Measurements from ENCODE around the gene STMN3.
A peak's percentile ranks its signal among the peaks of the same experiment; 100 is the strongest.

The STMN3 gene

DNA sequence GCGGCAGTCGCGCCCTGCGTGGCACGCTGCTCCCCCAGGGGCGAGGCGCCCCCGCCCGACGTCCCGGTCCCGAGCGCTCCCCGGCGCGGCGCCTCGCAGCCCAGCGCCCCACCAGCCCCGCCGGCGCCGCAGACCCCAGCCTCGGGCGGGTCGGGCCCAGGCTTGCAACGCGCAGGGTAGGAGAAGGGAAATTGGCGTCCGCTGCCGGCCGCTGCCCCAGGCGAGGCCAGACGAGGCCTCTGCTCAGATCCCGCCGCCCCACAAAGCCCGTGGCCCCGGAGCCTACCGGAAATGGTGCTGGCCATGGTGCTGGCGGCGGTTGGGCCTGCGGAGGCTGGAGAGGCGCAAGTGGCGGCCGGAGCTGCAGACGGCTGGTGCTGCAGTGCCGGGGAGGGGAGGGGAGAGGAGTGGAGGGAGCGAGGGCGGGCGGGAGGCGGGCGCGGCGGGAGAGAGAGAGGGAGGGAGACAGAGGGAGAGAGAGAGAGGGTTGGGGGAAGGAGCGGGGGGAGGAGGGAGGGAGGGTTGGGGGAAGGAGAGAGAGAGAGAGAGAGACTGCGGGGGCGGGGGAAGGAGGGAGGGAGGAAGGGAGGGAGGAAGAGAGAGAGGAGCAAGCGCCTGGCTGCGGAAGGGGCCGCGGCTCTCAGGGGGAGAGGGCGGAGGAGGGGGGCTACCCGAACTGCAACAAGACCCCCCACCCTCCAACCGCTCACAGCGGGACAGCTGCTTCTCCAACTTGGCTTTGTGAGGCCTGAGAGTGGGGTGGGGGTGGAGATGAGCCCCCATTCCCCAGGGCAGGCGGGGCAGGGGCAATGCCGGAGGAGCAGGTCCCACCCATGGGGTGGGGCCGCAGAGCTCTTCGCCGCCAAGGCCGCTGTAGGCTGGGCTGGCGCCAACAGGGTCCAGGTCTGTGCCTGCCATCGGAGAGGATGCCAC lies at the start of gene STMN3:
TSS of gene STMN3 (minus strand) at position 384 of the 933 bp plus-strand sequence. CDS start at position 305, 79 bp downstream.
- DNase-seq: peak; percentile 76

DNA sequence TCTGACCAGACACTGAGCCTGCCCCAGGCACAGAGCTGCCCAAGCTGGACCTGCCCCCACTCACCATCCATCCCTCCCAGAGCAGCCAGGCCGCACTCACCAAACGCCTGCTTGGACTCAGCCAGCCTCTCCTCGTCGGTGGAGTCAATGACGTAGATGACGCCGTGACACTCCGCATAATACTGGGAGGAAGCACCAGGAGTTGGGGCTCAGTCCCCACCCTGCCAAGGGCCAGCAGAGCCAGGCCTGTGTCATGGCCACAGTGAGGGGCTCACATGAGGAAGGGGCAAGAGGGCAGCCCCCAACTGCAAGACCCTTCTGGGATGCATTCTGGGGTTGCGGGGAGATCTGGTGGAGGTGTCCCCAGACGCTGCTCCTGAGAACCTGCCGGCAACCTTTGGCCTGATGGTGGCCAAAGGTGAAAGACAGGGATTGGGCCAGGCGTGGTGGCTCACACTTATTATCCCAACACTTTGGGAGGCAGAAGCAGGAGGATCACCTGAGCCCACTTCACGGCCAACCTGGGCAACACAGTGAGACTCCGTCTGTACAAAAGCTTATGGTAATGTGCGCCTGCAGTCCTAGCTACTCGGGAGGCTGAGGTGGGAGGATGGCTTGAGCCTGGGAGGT lies 48.9 kb upstream of the STMN3 start:
- DNase-seq: no peak

DNA sequence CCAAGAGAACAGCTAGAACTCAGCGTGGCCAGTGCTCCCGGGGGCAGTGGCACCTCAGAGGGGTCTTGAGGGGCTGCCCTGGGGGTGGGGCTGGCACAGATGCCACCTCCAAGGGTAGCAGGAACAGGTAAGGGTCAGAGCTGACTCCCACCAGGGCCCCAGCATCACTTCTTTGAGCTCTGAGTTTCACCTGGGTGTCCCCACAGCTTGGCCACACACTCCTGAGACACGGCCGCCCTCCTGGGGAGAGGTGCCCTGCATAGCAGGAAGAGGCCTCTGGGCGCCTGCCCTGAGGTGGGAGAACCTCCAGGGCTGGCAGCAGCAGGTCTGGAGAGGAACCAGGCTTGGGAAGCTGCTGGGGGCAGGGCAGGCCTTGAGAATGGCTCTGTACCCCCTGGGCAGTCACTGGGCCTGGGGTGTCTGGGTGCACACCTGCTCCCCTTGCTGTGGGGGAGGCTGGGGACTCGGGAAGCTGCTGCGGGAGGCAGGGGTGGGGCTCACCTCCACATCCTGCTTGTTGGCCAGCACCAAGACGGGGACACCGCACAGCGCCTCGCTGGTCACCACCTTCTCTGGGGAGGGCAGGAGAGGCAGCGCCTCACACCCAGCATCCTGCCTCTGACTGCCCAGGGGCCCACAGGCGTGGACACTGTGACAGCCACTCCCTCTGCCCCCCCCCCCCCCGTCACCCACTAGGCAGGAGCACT lies 48.3 kb upstream of the STMN3 start:
- DNase-seq: no peak

DNA sequence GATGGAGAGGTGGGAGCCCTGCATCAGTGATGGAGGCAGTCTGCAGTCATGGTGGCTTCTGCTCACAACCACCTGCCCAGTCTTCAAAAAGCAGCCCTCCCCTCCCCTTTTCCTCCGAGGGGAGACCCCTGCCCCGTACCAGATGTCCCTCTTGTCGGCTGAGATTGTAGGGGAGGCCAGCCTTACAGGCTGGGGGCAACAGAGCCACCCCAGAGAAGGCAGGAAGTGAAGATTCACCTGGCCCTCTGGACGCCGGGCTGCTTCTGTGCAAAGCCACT lies 47.8 kb upstream of the STMN3 start:
- no peak for DNase-seq

DNA sequence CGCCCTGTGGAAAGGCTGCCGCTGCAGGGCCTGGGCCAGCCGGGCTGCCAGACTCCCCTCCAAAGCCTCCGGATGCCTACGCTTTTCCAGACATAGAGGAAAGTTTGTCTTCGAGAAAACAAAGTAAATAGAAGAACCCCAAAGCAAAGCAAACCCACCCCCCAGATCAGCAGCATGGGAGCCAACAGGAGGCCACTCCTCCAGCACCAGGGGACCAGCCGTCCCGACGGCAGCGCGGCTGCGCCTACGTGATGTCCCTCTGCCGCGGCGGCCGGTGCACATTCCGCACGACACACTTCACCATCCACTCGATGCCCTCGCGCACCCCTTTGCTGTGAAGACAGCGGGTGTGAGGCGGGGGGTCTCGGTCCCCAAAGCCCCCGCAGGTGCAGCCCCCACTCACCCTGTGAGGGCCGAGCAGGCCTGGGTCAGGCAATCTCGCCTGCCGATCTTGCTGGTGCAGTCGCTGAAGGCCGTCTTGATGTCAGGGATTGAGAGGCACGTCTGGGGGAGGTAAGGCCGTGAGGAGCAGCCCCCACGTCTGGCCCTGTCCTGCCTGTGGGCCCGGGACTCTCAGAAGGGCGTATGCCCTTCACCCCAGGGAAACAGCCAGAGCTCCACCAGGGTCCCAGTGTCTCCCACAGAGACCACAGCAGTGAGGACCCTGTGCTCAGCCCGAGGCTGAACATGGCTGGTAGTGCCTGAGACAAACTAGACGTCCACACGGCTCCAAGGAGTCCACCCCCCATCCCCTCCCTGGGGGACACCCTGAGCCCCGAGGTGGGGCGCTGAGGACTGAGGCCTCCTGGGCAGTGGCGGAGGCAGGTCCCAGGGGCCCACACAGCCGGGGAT lies 47.2 kb upstream of the STMN3 start:
- no peak for DNase-seq

DNA sequence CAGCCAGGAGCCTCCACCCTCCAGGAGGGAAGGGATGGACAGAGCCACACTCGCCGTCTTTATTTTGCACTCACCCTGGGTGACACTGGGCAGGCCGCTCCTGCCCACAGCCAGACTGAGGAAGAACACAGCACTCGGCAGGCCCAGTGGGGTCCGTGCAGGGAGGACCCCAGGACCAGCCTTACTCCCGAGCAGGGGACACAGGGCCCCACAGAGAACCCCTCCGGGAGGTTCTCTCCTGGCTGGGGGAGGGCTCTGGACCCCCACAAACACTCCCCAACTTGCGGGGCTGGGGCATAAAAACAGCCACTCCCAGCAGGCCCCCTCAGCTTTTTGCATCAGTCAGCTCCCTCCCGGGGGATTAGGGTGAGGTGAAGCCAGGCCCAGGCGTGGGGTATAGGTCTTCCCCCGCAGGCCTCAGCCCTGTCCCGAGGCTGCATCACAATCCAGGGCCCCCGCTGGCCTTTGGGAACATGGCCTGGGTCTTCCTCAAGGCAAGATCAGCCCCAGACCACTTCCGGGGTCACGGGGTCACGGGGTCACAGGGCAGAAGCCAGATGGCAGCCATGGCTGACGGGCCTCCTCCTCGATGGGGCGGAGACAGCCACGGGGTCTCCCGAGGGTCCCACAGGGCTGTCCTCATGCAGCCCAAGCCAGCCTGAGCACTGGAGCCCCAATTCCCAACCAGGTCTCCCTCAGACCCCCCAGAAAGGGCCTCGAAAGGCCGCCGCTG lies 46.4 kb upstream of the STMN3 start:
- no peak for DNase-seq

DNA sequence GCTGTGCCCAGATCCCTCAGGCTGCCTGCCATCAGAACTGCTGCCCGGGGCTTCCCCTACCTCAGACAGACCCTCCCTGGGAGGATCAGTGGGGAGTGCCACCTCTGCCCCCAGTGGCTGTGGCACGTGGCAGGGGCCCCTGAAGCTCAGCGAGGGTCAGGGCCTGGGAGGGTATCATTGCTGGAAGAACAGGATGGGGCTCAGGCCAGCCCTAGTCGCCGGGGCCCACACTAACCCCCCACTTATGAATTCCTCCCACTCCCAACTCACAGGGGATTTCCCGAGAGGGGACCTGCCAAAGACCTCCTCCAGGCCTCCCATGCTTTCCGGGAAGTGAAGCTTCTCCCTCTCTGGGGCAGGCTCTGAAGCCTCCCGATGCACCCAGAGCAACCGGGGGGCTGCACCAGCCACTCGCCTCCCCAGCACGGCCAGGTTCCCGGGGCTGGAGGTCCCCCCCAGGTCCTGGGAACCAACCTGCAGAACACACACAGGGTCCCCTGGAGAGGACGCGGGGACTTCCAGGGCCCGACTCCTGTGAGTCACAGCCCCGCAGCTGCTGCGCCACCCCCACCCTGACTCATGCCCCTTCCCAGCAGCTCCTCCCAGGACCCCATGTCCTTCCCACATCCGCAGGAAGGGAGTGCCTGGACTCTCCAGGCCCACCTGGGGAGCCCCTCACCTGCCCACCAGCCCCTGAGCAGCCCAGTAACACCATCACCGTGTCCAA lies 45.7 kb upstream of the STMN3 start:
- DNase-seq: no peak

DNA sequence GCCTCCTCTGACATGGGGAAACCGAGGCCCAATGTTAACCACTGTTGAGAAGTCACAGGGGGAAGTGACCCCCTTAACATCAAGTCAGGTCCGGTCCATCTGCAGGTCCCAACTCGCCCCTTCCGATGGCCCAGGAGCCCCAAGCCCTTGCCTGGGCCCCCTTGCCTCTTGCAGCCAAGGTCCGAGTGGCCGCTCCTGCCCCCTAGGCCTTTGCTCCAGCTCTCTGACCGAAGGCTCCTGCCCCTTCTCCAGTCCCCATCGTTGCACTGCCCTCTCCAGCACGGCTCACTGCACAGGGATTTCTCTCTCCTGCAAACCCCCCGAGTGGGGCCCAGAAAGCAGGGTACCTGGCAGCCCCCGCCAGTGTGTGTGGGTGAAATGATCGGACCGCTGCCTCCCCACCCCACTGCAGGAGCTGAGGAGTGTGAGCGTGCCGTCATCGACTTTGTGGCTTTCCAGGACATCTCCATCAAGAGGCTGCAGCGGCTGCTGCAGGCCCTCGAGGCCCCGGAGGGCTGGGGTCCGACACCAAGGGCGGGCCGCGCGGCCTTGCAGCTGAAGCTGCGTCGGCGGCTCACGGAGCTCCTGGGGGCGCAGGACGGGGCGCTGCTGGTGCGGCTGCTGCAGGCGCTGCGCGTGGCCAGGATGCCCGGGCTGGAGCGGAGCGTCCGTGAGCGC lies 44.8 kb upstream of the STMN3 start:
- no peak for DNase-seq

DNA sequence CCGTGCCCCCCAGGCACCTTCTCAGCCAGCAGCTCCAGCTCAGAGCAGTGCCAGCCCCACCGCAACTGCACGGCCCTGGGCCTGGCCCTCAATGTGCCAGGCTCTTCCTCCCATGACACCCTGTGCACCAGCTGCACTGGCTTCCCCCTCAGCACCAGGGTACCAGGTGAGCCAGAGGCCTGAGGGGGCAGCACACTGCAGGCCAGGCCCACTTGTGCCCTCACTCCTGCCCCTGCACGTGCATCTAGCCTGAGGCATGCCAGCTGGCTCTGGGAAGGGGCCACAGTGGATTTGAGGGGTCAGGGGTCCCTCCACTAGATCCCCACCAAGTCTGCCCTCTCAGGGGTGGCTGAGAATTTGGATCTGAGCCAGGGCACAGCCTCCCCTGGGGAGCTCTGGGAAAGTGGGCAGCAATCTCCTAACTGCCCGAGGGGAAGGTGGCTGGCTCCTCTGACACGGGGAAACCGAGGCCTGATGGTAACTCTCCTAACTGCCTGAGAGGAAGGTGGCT lies 44.2 kb upstream of the STMN3 start:
- no peak for DNase-seq

DNA sequence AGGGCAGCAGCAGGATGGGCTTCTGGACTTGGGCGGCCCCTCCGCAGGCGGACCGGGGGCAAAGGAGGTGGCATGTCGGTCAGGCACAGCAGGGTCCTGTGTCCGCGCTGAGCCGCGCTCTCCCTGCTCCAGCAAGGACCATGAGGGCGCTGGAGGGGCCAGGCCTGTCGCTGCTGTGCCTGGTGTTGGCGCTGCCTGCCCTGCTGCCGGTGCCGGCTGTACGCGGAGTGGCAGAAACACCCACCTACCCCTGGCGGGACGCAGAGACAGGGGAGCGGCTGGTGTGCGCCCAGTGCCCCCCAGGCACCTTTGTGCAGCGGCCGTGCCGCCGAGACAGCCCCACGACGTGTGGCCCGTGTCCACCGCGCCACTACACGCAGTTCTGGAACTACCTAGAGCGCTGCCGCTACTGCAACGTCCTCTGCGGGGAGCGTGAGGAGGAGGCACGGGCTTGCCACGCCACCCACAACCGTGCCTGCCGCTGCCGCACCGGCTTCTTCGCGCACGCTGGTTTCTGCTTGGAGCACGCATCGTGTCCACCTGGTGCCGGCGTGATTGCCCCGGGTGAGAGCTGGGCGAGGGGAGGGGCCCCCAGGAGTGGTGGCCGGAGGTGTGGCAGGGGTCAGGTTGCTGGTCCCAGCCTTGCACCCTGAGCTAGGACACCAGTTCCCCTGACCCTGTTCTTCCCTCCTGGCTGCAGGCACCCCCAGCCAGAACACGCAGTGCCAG lies 43.6 kb upstream of the STMN3 start, which contains the start of gene TNFRSF6B:
TSS of gene TNFRSF6B (plus strand) at position 25 of the 729 bp plus-strand sequence. CDS start at position 141, 116 bp downstream.
- no peak for DNase-seq

DNA sequence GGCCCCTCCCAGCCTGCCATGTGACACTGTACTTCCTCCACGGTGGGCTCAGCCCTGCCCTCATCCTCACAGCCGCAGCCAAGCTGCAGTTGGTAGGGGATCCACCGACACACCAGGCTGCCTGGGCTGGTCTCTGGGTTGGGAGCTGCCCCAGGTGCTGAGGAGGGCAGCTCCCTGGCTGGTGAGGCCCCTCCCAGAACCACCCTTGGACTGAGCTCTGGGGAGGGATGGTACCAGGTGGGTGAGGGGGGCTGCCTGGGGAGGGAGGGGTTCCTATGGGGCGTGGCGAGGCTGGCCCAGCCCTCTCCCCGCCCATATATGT lies 43.0 kb upstream of the STMN3 start:
- DNase-seq: peak; percentile 35

DNA sequence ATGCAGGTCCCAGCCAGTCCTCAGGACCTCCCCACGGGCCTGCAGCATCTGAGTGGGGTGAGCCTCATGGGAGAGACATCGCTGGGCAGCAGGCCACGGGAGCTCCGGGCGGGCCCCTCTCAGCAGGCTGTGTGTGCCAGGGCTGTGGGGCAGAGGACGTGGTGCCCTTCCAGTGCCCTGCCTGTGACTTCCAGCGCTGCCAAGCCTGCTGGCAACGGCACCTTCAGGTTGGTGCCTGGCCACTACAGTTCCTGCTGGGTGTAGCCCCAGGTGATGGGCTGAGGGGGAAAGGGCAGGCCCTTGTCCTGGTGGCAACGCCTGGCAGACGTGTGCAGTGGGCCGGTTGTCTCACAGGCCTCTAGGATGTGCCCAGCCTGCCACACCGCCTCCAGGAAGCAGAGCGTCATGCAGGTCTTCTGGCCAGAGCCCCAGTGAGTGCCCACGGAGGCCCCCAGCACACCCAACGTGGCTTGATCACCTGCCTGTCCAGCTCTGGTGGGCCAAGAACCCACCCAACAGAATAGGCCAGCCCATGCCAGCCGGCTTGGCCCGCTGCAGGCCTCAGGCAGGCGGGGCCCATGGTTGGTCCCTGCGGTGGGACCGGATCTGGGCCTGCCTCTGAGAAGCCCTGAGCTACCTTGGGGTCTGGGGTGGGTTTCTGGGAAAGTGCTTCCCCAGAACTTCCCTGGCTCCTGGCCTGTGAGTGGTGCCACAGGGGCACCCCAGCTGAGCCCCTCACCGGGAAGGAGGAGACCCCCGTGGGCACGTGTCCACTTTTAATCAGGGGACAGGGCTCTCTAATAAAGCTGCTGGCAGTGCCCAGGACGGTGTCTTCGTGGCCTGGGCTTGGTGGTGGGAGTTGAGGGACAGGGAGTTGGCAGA lies 42.4 kb upstream of the STMN3 start:
- DNase-seq: no peak

DNA sequence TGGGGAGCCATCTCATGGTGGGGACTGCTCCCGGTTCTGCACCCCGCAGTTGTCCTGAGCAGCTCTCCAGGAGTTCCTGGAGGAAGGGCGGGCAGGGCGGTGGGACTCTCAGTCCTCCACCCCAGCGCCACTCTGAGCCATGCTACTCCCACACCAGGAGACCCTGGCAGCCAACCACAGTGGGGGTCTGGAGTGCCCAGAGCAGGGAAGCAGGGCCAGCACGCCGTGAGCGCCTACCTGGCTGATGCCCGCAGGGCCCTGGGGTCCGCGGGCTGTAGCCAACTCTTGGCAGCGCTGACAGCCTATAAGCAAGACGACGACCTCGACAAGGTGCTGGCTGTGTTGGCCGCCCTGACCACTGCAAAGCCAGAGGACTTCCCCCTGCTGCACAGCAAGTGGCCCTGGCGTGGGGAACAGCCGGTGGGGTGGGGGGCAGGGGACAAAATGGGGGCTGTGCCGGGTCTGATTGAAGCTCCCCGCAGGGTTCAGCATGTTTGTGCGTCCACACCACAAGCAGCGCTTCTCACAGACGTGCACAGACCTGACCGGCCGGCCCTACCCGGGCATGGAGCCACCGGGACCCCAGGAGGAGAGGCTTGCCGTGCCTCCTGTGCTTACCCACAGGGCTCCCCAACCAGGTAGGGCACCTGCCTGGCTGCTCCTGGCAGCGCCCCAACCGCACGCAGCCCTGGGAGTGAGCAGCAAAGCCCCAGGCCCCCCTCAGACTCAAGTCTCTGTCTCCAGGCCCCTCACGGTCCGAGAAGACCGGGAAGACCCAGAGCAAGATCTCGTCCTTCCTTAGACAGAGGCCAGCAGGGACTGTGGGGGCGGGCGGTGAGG lies 41.6 kb upstream of the STMN3 start:
- DNase-seq: no peak

DNA sequence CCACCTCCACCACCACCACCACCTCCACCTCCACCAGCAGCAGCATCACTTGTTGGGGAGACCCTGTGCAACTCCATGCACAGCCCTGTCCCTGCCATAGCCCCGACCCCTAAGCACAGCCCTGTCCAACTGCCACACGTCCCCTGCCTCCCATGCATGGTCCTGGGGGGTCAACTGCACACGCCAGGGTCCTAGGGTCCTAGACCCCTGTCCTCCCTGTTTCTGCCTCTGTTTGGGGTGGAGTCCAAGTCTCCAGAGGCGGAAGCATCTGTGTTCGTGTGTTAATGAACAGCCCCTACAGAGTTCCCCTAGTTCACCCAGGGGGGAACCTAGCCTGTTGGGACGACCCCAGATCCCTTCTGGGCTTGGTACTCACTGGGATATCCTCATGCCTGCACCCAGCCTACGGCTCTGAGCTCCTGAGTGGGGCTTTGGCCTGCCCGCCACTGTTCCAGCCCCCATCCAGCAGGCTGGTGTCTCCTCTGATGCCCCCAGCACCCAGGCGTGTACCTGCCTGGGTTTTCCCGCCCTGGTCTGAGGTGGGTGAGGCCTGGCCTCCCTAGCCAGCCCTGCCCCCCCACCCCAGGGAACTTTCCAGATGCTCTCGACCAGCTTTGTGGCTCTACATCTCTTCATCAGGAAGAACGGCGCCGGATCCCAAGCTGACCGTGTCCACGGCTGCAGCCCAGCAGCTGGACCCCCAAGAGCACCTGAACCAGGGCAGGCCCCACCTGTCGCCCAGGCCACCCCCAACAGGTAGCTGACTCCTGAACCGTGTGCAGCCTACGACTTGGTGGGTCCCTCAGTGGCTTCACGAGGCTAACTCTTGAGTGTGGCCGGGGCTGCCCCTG lies 40.7 kb upstream of the STMN3 start:
- no peak for DNase-seq

DNA sequence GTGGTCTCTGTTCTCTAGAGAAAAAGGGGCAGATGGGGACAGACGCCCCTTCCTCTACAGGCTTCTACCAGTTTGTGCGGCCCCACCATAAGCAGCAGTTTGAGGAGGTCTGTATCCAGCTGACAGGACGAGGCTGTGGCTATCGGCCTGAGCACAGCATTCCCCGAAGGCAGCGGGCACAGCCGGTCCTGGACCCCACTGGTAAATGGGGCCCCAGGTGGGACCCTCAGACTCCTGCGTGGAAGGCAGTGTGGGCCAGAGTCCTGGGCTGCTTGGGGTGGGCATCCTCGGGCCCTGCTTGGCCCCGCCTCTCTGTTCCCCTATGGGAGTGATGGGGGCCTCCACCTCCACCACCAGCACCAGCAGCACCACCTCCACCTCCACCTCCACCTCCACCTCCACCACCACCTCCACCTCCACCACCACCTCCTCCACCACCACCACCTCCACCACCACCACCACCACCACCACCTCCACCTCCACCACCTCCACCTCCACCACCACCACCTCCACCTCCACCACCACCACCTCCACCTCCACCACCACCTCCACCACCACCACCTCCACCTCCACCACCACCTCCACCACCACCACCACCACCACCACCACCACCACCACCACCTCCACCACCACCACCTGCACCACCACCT lies 40.0 kb upstream of the STMN3 start:
- no peak for DNase-seq

DNA sequence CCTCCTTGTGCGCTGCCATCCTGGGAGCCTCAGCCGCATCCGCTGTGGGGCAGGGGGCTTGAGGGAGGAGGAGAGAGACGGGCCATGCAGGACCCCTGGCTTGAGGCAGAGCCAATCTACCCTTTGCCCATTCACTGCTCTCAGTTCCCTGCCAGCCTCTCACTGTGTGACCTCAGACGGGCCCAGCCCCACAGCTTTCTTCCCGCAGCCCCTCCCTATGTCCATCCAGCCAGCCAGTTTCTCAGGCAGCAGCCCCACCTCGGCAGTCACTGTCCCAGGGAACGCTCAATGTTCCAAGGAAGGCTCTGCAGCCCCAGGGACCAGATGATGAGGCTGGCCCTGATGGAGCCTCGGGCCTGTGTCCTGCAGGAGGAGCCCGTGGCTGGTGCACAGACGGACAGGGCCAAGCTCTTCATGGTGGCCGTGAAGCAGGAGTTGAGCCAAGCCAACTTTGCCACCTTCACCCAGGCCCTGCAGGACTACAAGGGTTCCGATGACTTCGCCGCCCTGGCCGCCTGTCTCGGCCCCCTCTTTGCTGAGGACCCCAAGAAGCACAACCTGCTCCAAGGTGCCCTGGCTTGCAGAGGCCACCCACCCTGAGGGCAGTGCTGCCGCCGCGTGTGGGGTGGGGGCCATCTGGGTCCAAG lies 39.3 kb upstream of the STMN3 start:
- DNase-seq: no peak

All from CD4-positive, alpha-beta T cell treated with Interleukin-10 for 1 hour (primary cell).